HG03442 (cell line): ENCODE measurements around the gene WIPF2.
"Not testable (repeated sequence)": the region's sequence is repeated elsewhere in the genome, so short reads cannot be mapped to it uniquely, and the experiment has no call there.

Source experiments
- ATAC-seq: cut with Tn5 transposase; IDR thresholded peaks from one replicate; pipeline ENCODE4 v1.9.1; 2021; ENCODE audit warnings: mild to moderate bottlenecking, moderate library complexity; ENCODE audit not compliant: unreplicated experiment

WIPF2 gene

DNA sequence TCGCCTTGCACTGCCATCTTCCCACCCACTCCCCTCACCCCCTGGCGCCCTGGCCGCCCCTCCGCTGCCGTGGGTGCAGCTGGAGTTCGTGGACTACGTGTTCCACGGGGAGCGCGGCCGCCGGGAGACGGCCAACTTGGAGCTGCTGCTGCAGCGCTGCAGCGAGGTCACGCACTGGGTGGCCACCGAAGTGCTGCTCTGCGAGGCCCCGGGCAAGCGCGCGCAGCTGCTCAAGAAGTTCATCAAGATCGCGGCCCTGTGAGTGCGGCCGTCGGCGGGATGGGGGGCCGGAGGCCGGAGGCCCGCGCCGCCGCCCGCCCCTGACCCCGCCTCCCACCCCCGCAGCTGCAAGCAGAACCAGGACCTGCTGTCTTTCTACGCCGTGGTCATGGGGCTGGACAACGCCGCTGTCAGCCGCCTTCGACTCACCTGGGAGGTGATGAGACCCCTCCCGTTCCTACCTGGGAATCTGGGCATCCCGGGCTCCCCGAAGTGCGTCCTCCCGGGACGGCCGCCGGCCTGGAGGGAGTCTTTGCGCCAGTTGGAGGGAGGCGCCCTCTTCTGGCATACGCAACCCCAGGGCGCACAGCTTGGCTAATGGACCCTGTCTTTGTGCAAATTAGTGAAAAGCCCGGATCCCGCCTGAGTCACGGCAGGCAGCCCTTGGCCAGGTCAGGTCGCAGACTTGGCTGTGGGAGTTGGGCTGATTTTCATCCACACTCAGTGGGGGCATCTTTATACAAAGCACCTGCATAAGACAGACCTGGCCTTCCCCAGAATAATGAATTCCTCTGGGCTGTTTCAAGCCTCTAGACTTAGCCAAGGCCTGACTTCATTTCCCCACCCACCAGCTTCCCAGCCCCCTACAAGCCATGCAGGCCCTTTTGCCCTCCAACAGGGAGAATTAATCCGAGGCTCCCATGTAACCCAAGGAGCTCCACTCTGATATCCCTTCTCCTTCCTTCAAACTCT is 27.6 kb upstream of the WIPF2 start:
- peak; percentile 68 for ATAC-seq

DNA sequence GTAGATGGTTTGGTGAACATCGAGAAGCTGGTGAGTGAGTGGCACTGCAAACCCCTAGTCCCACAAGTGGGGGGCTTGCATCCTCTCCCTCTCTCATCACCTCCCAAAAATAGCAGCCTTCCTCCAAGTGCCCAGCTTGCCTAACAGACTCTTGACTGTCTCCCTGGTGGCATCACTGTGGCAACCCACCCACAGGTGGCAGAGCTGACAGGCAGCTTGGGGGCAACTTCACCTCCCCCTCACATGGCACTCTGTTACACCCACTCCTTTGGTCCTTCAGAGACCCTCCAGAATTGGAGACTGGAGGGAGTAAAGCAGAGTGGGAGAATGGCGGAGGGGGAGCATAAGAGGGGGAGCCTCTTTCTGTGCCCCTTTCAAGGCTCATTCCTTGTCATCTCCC is 26.1 kb upstream of the WIPF2 start:
- no peak for ATAC-seq

DNA sequence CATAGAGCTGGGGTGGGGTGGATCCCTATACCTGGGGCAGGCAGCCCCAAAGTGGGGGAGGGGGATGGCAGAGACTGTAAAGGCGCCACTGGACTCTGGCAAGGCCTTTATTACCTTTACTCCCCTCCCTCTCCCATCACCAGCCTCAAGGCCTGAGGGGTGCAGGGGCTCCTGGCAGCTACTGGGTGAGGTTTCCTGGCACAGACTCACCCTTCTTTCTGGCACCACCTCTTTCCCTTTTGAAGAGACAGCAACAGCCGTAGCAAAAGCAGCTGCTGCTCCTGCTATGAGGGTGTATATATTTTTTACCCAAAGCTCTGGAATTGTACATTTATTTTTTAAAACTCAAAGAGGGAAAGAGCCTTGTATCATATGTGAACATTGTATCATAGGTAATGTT is 24.3 kb upstream of the WIPF2 start:
- ATAC-seq, result no peak

DNA sequence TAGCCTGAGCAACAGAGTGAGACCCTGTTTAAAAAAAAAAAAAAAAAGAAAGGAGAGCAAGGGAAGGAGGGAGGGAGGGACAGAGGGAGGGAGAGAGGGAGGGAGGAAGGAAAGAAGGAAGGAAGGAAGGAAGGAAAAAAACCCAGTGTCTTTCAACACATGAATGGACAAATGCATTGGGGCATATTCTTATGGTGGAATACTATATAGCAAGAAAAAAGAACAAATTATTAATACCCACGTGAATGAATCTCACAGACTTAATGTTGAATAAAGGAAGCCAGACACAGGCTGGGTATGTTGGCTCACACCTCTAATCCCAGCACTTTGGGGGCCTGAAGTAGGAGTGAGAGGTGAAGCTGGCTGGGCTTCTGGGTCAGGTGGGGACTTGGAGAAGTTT is 21.6 kb upstream of the WIPF2 start:
- ATAC-seq, result no peak

DNA sequence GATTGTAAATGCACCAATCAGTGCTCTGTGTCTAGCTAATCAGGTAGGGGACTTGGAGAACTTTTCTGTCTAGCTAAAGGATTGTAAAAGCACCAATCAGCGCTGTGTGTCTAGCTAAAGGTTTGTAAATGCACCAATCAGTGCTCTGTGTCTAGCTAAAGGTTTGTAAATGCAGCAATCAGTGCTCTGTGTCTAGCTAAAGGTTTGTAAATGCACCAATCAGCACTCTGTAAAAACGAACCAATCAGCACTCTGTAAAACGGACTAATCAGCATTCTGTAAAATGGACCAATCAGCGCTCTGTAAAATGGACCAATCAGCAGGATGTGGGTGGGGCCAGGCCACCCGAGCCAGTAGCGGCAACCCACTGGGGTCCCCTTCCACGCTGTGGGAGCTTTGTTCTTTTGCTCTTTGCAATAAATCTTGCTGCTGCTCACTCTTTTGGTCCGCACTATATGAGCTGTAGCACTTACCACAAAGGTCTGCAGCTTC is 21.1 kb upstream of the WIPF2 start:
- not testable (repeated sequence) for ATAC-seq

DNA sequence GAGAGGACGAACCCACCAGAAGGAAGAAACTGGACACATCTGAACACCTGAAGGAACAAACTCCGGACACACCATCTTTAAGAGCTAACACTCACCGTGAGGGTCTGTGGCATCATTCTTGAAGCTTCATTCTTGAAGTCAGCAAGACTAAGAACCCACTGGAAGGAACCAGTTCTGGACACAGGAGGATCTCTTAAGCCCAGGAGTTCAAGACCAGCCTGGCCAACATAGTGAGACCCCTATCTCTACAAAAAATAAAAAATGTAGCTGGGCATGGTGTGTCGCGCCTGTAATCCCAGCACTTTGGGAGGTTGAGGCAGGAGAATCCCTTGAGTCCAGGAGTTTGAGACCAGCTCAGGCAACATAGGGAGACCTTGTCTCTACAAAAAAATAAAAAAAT is 20.5 kb upstream of the WIPF2 start:
- ATAC-seq, result no peak

DNA sequence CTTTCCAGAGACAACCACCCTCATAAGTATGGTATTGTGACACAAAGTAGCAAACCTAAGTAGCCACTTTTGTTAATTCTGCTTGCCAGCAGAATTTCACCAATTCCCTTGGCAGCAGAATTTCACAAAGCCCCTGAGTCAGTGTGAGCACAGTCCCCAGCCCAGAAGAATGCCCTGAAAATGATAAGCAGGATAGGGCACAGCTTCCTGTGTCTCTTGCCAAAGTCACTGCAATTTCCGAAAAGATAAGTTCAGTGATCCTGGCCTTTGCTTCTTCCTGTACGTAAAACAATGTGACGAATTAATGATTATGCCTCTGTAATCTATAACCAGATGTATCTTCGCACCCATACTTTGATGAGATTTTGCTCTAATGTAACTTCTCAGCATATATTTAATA is 16.0 kb upstream of the WIPF2 start:
- ATAC-seq, result no peak

DNA sequence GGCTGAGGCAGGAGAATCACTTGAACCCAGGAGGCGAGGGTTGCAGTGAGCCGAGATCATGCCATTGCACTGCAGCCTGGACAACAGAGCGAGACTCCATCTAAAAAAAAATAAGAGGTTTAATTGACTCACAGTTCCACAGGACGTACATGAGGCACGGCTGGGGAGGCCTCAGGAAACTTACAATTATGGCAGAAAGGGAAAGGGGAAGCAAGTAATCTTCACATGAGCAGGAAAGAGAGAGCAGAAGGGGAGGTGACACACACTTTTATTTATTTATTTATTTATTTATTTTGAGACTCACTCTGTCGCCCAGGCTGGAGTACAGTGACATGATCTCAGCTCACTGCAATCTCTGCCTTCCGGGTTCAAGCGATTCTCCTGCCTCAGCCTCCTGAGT is 12.9 kb upstream of the WIPF2 start:
- not testable (repeated sequence) for ATAC-seq

DNA sequence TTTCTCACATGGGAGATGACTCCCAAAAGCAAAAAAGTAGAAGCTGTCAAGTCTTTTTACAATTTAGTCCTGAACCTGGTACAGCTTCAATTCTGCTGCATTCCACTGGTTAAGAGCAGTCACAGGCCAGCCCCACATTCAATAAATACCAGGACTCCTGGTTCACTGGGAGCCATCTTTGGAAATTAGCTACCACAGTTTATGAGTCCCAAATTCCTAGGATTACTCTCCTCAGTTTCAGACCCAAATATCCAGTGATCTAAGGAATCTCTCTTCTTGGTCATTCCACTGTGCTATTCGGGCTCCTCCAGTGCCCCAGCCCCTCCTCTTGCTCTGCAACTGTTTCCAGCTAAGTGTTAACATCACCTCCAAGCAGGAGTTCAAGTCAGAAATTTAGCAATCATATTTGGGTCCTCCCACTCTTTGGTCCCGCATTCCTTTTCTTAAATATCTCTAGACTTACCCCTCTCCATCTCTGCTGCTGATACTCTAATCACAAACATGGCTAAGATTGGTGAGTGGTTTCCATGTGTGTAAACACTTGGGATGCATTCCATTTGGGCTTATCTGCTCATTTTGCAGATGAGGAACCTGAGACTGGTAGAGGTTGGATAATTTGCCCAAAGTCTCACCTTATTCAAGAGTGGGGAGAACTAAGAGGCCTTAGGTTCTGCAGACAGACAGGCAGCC is 9.6 kb upstream of the WIPF2 start:
- ATAC-seq, result no peak

DNA sequence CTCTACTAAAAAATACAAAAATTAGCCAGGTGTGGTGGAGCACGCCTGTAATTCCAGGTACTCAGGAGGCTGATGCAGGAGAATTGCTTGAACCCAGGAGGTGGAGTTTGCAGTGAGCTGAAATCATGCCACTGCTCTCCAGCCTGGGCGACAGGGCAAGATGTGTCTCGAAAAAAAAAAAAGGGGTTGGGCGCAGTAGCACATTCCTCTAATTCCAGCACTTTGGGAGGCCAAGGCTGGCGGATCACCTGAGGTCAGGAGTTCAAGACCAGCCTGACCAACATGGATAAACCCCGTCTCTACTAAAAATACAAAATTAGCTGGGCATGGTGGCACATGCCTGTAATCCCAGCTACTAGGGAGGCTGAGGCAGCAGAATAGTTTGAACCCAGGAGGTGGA is 5.2 kb upstream of the WIPF2 start:
- ATAC-seq, result not testable (repeated sequence)

DNA sequence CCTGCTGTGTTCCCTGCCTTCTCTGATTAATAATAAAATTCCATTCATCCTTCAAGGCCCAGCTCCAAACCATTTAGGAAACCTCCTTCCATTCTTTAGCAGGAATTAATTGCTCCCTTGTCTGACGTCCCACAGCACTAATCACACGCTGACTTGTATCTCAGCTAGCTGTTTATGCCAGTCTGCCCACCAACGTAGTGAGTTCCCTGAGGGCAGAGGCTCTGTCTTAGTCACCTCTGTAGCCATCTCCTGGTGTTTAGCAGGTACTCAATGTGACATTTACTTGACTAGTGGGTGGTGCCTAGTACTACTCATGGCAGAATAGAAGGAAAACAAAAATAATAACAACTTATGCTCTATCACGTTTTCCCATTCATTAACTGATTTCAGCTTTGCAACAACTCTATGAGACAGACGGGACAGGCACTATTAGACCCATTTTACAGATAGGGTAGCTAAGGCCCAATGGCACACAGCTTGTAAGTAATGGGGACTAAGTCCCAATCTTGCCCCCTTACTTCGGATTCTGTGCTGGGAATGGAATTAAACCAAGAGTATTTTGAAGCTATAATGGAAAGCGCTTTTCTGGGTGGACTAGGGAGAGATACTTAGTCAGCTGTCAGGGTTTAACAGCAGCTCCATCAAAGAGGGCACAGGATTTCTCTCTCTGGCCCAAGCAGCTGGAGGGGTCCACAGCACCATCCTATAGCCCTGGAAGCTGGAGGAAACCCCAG is 931 bp upstream of the WIPF2 start:
- ATAC-seq, result no peak

DNA sequence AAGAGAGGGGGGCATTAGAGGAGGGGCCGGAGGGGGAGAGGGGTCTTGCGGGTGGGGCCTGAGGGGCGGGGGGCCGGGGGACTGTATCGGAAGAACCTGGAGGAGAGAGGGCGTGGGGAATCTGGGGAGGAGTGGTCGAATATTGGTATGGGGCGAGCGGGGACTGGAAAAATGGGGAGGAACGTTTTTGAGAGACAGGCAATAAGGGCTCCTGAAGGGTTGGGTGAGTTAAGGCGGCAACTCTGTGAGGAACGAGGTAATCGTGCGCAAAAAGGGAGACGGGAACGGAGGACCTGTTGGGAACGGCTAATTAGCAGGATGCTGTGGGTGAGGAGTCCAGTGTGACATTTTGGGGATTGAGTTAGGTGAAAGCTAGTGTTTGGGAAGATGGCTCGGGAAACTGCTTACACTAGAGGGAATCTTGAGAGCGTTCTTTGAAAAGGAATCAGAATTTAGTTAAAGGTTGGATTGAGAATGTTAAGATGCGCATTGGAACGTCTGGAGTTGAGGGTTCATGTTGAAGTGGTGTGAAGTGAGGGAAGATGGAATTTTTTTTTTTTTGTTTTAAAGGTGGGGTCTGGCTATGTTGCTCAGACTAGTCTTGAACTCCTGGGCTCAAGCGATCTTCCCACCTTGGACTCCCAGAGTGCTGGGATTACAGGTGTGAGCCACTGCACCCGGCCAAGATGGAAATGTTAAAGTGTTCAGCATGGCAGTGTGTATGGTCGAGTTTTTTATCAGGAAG is 662 bp downstream of the WIPF2 start:
- ATAC-seq, result peak; percentile 3

DNA sequence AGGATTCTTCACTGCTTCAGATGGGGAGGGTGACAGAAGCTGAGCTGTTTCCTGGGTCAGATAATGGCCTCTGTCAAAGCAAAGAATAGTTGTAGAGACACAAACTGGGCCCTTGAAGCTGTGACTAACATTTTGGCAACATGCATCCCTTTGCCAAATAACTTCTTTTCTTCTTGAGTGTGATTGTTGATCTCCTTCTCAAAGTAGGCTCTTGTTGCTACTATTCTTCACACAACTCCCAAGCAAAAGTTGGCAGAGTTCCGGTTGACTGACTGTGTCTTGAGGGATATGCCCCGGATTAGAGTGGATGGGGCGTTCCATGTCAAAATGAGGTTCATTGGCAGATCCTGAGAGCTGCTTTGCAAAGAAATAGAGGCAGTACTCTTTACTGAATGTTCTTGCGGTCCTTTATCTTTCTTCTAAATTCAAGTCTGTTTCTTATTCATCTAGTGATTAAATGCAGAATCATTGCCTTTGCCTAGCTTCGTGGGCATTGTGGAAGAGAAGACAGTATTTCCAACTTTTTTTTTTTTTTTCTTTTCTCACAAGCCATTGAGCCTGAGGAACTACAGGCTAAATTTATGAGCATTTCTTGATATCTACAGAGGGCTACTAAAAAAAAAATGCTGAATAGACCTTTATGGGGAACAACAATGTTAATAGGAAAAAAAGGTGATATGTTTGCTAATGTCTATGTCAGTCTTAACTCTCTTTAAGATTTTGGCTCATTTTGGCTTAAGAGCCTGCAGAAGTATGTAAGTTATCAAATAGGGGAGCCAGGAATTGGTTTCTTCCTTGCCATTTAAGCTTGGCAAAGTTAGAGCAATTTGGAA is 5.8 kb downstream of the WIPF2 start:
- no peak for ATAC-seq

DNA sequence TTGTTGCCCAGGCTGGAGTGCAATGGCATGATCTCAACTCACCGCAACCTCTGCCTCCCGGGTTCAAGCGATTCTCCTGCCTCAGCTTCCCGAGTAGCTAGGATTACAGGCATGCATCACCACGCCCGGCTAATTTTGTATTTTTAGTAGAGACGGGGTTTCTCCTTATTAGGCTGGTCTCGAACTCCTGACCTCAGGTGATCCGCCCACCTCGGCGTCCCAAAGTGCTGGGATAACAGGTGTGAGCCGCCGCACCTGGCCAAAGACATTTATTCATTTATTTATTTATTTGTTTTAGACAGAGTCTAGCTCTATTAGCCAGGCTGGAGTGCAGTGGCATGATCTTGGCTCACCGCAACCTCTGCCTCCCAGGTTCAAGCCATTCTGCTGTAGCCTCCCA is 10.0 kb downstream of the WIPF2 start:
- not testable (repeated sequence) for ATAC-seq

DNA sequence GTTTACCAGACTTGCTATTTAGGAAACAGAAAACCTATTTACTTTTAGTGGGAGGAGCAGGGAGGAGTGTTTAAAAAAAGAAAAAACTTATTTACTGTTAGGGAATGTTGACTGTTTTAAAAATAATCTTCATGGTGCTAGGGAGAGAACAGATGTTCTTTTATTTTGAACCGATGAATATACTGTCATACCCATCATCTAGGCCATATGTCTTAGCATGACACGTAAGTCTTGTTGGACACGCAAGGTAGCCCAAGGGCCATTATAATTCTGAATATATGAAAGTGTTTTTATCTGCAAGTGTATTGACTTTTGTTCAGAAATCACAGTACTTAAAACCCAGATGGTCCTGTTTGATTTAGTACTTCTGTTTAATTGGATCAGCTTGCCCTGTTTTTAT is 11.6 kb downstream of the WIPF2 start:
- ATAC-seq, result no peak

DNA sequence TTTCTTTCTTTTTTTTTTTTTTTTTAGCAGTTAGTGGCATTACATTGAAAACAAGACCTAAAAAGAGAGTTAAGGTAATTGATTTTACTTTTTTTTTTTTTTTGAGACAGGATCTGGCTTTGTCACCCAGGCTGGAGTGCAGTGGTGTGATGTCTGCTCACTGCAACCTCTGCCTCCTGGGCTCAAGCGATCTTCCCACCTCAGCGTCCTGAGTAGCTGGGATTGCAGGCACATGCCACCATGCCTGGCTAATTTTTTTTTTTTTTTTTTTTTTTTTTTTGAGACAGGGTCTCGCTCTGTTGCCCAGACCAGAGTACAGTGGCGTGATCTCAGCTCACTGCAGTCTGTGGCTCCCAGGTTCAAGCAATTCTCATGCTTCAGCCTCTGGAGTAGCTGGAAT is 12.8 kb downstream of the WIPF2 start:
- ATAC-seq, result not testable (repeated sequence)

DNA sequence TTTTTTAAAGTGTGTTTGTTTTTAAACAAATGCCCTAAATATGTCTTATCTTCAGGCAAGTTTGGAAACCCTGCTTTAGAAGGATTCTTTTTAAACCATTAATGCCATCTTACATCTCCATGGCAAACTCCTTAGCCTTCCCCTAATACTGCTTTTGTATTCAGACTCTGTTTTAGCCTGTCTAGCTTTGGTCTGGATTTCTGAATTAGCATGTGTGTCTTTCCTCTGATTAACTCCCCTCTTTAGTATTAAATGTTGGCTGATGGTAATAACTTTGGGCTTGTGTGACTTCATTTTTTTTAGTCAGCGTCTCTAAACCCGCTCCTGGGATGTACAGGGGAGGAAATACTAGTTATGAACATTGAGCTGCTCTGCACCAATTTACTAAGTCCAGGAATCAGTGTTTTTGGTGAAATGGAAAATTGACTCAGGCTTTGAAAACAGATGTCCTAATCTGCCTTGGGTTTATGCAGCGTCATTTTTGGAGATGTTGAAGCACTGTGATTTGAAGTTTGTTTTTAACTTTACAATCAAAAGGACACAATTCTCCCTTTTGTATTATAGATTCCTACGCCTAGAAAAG is 22.2 kb downstream of the WIPF2 start:
- ATAC-seq, result no peak

DNA sequence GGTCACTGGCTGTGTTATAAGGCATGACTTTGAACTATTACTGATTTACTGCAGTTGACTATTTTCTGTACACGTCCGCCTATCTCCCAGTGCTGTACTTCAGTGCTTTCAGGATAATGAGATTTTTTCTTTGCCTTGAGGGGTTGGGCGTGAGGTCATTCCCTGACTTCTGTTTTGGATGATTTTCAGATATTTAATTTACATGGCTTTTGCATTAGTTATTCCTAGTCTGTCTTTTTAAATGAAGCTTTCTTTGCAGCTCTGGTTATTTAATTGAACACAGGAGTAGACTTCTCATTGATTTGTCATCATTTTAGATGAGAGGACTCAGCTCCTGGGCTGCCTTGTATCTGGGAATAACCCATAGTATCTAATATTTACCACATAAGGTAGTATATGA is 23.7 kb downstream of the WIPF2 start:
- no peak for ATAC-seq

DNA sequence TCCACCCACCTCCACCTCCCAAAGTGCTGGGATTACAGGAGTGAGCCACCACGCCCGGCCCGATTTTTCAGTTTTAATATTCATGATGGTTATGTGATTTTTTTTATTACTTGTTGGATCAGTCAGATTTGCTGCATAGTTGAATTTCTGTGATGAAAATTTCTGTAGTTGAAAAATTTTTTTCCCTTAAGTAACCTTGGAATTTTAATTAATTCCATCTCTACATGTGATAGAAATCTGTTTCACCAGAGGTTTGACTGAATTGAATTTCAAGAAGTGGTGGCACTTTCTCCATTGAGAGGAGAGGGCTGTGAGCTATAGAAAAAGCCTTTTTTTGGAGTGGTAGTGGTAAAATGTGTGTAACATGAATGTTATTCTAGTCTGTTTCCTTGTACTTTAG is 24.7 kb downstream of the WIPF2 start:
- ATAC-seq, result no peak
